ENCODE data around the gene HJURP. TPM values are rescaled to one million over a fixed set of nuclear protein-coding genes. Genes with fewer than 3 reads are reported as not detected.

HJURP gene
- total RNA-seq, 1 donor from 2014 or later, result 19.4 TPM

DNA sequence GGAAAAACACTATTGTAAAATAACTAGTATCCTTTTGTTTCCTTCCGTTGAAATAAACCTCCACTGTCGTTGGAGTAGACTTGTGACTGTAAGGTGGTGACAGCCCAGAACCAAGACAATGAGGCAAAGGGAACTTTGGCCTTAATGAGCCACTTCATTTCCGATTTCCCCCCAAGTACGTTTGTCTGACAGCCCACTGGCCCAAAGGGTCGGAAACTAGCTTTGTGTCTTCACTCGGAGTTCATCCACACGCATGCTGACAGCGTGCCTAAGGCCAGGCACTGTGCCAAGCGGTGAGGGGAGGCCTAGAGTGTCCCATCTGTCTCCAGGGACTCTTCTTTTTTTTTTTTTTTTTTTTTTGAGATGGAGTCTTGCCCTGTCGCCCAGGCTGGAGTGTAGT is 21.0 kb downstream of the HJURP start:
- Mint-ChIP-seq H3K9me3 (no peaks in the 10 kb centered on the region), H3K27ac (no peak overlapping the region), H3K4me1 (peaks cover 7% of the 10 kb centered on the region), H3K27me3 (ENCODE audit: low read depth) (no peaks in the 10 kb centered on the region), H3K4me3 (no peak overlapping the region), H3K36me3 (peaks cover 15% of the 10 kb centered on the region)
- TF ChIP-seq, protein P1, sequence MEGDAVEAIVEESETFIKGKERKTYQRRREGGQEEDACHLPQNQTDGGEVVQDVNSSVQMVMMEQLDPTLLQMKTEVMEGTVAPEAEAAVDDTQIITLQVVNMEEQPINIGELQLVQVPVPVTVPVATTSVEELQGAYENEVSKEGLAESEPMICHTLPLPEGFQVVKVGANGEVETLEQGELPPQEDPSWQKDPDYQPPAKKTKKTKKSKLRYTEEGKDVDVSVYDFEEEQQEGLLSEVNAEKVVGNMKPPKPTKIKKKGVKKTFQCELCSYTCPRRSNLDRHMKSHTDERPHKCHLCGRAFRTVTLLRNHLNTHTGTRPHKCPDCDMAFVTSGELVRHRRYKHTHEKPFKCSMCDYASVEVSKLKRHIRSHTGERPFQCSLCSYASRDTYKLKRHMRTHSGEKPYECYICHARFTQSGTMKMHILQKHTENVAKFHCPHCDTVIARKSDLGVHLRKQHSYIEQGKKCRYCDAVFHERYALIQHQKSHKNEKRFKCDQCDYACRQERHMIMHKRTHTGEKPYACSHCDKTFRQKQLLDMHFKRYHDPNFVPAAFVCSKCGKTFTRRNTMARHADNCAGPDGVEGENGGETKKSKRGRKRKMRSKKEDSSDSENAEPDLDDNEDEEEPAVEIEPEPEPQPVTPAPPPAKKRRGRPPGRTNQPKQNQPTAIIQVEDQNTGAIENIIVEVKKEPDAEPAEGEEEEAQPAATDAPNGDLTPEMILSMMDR (IDR thresholded peaks at IDR 0.05; ENCODE audit: unreplicated experiment), result no peak
- no peak for DNase-seq (ENCODE audit: low spot score in 2 of 2, unreplicated experiment in 2 of 2)

GRCh38 chr2:233832869-233833311 is 21.4 kb downstream of the HJURP start:
- DNase-seq (ENCODE audit: low spot score in 2 of 2, unreplicated experiment in 2 of 2), result no peak
- no peak overlapping the region for H3K4me3 Mint-ChIP-seq
- TF ChIP-seq, protein P1 (IDR thresholded peaks at IDR 0.05; ENCODE audit: unreplicated experiment), result no peak
- no peak overlapping the region for H3K27ac Mint-ChIP-seq
- H3K36me3 Mint-ChIP-seq, result peaks cover 15% of the 10 kb centered on the region
- no peaks in the 10 kb centered on the region for H3K9me3 Mint-ChIP-seq
- H3K27me3 Mint-ChIP-seq (ENCODE audit: low read depth), result no peaks in the 10 kb centered on the region
- H3K4me1 Mint-ChIP-seq, result peaks cover 2% of the 10 kb centered on the region

DNA sequence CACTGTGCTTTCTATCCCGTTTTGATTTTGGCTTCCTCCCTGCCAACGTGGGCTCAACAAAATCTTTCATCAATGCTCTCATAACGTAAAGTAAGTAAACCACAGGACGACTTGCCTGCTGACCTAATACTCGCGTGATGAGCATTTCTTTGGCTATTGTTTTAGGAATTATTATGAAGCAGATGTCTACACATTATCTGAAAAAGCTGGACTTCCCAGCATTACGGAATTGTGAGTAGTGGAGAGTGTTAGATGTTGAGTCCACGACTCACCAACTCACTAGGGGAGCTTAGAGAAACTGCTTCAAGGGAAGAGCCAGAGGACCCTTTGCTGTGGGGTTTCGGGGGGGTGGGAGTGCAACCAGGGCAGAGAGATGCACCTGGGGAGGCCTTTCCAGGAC is 21.9 kb downstream of the HJURP start:
- H3K36me3 Mint-ChIP-seq, result peaks cover 14% of the 10 kb centered on the region
- H3K27ac Mint-ChIP-seq, result no peak overlapping the region
- H3K4me1 Mint-ChIP-seq, result no peaks in the 10 kb centered on the region
- no peak for DNase-seq (ENCODE audit: low spot score in 2 of 2, unreplicated experiment in 2 of 2)
- TF ChIP-seq, protein P1 (IDR thresholded peaks at IDR 0.05; ENCODE audit: unreplicated experiment), result no peak
- H3K9me3 Mint-ChIP-seq, result no peaks in the 10 kb centered on the region
- no peak overlapping the region for H3K4me3 Mint-ChIP-seq
- no peaks in the 10 kb centered on the region for H3K27me3 Mint-ChIP-seq (ENCODE audit: low read depth)

- peaks cover under 1% of the 10 kb centered on the region for H3K9me3 Mint-ChIP-seq
- TF ChIP-seq, protein P1 (IDR thresholded peaks at IDR 0.05; ENCODE audit: unreplicated experiment), result no peak
- no peak for DNase-seq (ENCODE audit: low spot score in 2 of 2, unreplicated experiment in 2 of 2)
Observed at GRCh38 chr2:233831861-233832260, 22.5 kb downstream of the HJURP start.

DNA sequence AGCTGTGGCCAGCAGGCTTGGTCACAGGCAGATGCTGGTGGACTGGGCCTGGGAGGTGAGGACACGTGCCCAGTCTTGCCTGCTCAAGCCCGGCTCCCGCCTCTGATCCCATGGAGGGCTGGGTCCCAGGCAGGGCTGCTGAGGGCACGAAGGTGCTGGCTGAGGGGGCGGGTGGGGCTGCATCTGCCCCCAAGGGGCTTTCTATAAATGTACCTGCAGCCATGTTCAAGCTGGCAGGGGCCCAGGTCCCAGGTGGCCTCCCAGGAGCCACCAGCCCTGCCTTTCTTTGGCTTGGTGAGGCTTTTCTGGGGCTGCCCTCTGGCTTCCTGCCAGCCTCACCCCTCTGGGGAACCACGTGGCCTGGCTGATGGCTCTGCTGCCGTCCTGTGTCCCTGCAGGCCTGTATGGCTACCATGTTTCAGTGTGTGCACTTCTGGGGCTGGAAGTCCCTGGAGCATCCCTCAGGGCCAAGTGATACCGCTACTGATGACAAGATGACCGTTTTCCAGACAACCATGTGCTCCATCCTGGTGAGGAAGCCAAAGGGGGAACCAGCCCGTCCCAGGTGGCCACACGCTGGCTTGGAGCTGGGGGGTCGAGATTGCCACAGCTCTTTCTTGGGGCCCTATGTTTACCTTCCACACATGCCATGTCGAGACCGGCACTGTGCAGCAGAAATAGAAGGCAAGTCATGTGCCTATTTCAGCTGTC is 23.2 kb downstream of the HJURP start:
- peaks cover 6% of the 10 kb centered on the region for H3K36me3 Mint-ChIP-seq

More at GRCh38 chr2:233831861-233832260, 22.5 kb downstream of the HJURP start:
- H3K27me3 Mint-ChIP-seq (ENCODE audit: low read depth), result no peaks in the 10 kb centered on the region
- peaks cover 11% of the 10 kb centered on the region for H3K36me3 Mint-ChIP-seq
- H3K4me3 Mint-ChIP-seq, result no peak overlapping the region
- no peaks in the 10 kb centered on the region for H3K4me1 Mint-ChIP-seq
- no peak overlapping the region for H3K27ac Mint-ChIP-seq

More for the DNA sequence above, 23.2 kb downstream of the HJURP start:
- Mint-ChIP-seq H3K4me1 (no peaks in the 10 kb centered on the region), H3K4me3 (no peak overlapping the region), H3K9me3 (peaks cover 8% of the 10 kb centered on the region), H3K27me3 (ENCODE audit: low read depth) (no peaks in the 10 kb centered on the region), H3K27ac (no peak overlapping the region)
- no peak for DNase-seq (ENCODE audit: low spot score in 2 of 2, unreplicated experiment in 2 of 2)
- TF ChIP-seq, protein P1 (IDR thresholded peaks at IDR 0.05; ENCODE audit: unreplicated experiment), result no peak
